ENCODE data around the gene IGF1R. TPM values are rescaled to one million over a fixed set of nuclear protein-coding genes. Genes with fewer than 3 reads are reported as not detected.

The IGF1R gene
- total and polyA plus RNA-seq, 4 donors, result 5.9 to 154 (median 27.6) TPM

DNA sequence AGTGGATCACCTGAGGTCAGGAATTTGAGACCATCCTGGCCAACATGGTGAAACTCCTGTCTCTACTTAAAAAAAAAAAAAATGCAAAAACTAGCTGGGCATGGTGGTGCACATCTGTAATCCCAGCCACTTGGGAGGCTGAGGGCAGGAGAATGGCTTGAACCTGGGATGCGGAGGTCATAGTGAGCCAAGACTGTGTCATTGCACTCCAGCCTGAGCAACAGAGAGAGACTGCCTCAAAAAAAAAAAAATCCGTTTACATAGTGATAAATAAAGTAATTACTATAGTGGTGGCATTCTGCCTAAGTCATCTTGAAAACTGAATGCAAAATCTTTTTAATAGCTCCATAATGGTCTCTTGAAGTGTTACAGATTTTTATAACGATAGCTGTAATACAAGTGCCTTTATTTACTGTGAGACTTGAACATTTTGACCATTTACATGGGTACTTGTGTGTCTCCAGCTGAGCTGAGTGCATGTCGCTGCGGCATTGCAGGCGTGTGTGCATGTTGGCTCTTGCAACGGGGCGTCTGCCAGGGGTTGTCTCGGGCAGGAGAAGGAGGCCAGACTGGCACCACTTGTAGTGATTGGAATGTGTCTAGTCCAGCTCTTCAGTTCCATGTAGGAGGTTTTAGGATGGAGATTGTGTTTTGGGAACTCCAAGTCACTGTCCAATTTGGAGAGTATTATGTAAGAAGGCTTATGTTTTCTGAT lies 111.9 kb downstream of the IGF1R start:
- no peaks in the 10 kb centered on the region for H3K36me3 ChIP-seq (ENCODE audit: control insufficient read depth in 4 of 4, insufficient read depth in 4 of 4, low read length in 4 of 4)
- no peak overlapping the region for H3K9ac ChIP-seq (ENCODE audit: insufficient read depth in 1 of 2, low read length in 2 of 2)
- no peak overlapping the region for H3K27ac ChIP-seq (ENCODE audit: low read depth in 1 of 2, low read length in 1 of 2)
- H3K4me1 ChIP-seq (ENCODE audit: control insufficient read depth in 5 of 5, insufficient read depth in 5 of 5, low read length in 5 of 5), result peaks cover 0 to 27% (median 21%) of the 10 kb centered on the region in 5 donors
- no peak overlapping the region for H3K4me3 ChIP-seq
- peak; percentile 60 to 74 (median 65) for DNase-seq
- no peaks in the 10 kb centered on the region for H3K27me3 ChIP-seq (ENCODE audit: control insufficient read depth in 3 of 3, insufficient read depth in 3 of 3, low read length in 2 of 3)
- no peaks in the 10 kb centered on the region for H3K9me3 ChIP-seq (ENCODE audit: control insufficient read depth in 4 of 4, insufficient read depth in 3 of 4, low read length in 3 of 4)
- 56 to 74% methylated on average over 9 of the region's 9 CpGs for WGBS, 2 donors
- no peak for ATAC-seq (ENCODE audit: insufficient read depth, low FRiP score)
- TF ChIP-seq, protein P1, sequence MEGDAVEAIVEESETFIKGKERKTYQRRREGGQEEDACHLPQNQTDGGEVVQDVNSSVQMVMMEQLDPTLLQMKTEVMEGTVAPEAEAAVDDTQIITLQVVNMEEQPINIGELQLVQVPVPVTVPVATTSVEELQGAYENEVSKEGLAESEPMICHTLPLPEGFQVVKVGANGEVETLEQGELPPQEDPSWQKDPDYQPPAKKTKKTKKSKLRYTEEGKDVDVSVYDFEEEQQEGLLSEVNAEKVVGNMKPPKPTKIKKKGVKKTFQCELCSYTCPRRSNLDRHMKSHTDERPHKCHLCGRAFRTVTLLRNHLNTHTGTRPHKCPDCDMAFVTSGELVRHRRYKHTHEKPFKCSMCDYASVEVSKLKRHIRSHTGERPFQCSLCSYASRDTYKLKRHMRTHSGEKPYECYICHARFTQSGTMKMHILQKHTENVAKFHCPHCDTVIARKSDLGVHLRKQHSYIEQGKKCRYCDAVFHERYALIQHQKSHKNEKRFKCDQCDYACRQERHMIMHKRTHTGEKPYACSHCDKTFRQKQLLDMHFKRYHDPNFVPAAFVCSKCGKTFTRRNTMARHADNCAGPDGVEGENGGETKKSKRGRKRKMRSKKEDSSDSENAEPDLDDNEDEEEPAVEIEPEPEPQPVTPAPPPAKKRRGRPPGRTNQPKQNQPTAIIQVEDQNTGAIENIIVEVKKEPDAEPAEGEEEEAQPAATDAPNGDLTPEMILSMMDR (IDR thresholded peaks at IDR 0.05; ENCODE audit: control extremely low read depth, extremely low read depth), result no peak

DNA sequence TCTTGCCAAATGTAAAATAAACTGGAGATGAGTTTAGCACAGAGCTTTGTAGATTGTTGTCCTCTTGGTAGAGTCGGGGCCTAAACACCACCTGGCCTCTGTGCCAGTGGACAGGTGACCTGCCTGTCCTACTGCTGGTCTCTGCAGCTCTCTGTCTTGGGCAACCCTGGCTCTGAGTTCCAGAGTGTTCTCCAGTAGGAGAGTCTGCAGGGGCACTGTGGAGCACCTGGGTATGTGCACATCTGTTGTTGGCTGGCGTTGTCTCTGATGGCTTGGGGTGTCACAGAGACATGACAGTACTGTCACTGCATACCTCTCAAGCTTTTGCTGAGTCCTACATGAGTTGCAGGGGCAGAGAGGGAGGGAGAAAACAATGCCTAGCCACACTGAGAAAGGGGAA lies 112.6 kb downstream of the IGF1R start:
- Histone ChIP-seq H3K27me3 (ENCODE audit: control insufficient read depth in 3 of 3, insufficient read depth in 3 of 3, low read length in 2 of 3) (no peaks in the 10 kb centered on the region), H3K27ac (ENCODE audit: low read depth in 1 of 2, low read length in 1 of 2) (no peak overlapping the region), H3K9me3 (ENCODE audit: control insufficient read depth in 4 of 4, insufficient read depth in 3 of 4, low read length in 3 of 4) (peaks cover 0 to 2% (median 0%) of the 10 kb centered on the region in 4 donors), H3K4me1 (ENCODE audit: control insufficient read depth in 5 of 5, insufficient read depth in 5 of 5, low read length in 5 of 5) (peaks cover 0 to 27% (median 23%) of the 10 kb centered on the region in 5 donors), H3K9ac (ENCODE audit: insufficient read depth in 1 of 2, low read length in 2 of 2) (no peak overlapping the region), H3K36me3 (ENCODE audit: control insufficient read depth in 4 of 4, insufficient read depth in 4 of 4, low read length in 4 of 4) (no peaks in the 10 kb centered on the region), H3K4me3 (no peak overlapping the region)
- TF ChIP-seq, protein P1 (IDR thresholded peaks at IDR 0.05; ENCODE audit: control extremely low read depth, extremely low read depth), result no peak
- DNase-seq (no peak), ATAC-seq (ENCODE audit: insufficient read depth, low FRiP score) (no peak)
- 75 to 88% methylated on average over 2 of the region's 2 CpGs for WGBS, 2 donors

DNA sequence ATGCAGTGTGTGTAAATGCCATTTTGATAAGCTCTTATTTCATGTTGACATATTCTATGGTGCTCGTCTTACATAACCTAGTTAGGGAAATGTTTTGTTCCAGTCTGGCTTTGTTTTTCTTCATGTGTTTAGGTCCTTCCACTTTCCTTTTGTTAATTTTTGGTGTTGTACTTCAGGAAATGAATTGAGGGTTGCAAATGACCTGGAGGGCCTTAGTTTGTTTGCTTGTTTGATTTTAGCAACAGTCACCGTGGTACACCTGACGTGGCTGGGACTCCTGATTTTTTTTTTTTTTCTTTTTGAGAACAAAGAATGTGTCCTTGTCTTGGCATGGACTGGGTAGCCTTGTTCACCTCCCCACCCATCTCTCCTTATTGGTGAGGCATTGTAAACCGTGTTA lies 114.8 kb downstream of the IGF1R start:
- peaks cover 0 to 2% (median 0%) of the 10 kb centered on the region in 4 donors for H3K9me3 ChIP-seq (ENCODE audit: control insufficient read depth in 4 of 4, insufficient read depth in 3 of 4, low read length in 3 of 4)
- H3K27ac ChIP-seq (ENCODE audit: low read depth in 1 of 2, low read length in 1 of 2), result no peak overlapping the region
- no peak overlapping the region for H3K9ac ChIP-seq (ENCODE audit: insufficient read depth in 1 of 2, low read length in 2 of 2)
- H3K36me3 ChIP-seq (ENCODE audit: control insufficient read depth in 4 of 4, insufficient read depth in 4 of 4, low read length in 4 of 4), result no peaks in the 10 kb centered on the region
- TF ChIP-seq, protein P1 (IDR thresholded peaks at IDR 0.05; ENCODE audit: control extremely low read depth, extremely low read depth), result no peak
- no peak overlapping the region for H3K4me3 ChIP-seq
- peaks cover 0 to 31% (median 23%) of the 10 kb centered on the region in 5 donors for H3K4me1 ChIP-seq (ENCODE audit: control insufficient read depth in 5 of 5, insufficient read depth in 5 of 5, low read length in 5 of 5)
- H3K27me3 ChIP-seq (ENCODE audit: control insufficient read depth in 3 of 3, insufficient read depth in 3 of 3, low read length in 2 of 3), result no peaks in the 10 kb centered on the region
- ATAC-seq (ENCODE audit: insufficient read depth, low FRiP score), result no peak
- no peak for DNase-seq
- WGBS, 2 donors, result 47 to 55% methylated on average over 4 of the region's 4 CpGs

Data from lung (tissue), 12 donors.